Heart right ventricle (tissue), 16 donors: ENCODE data around the gene EVC2. TPM values are rescaled to one million over a fixed set of nuclear protein-coding genes. Genes with fewer than 3 reads are reported as not detected.

Source experiments
- ATAC-seq, 8 donors: fragments of 200-7000 bp; cut with Tn5 transposase; one replicate each; pipeline ENCODE4 v1.9.1; 2020; ENCODE audit warnings: mild to moderate bottlenecking in 8 of 8, moderate library complexity in 8 of 8, moderate number of reproducible peaks in 1 of 8
- DNase-seq, 2 donors: peaks; one replicate each; pipeline ENCODE4 v3.0.0-alpha.2; 2020
- H3K27ac ChIP-seq, 10 donors: fragments of 200-600 bp; sonication (generic) in 2 of 10; one replicate each; pipeline versions ENCODE4 v1.5.0 to v1.8.0; 2020 to 2022; ENCODE audit warnings: mild to moderate bottlenecking in 3 of 10
- H3K27me3 ChIP-seq, 7 donors: fragments of 200-600 bp; one replicate each; pipeline ENCODE4 v1.8.0; 2021 to 2022; ENCODE audit warnings: mild to moderate bottlenecking in 2 of 7
- H3K36me3 ChIP-seq, 9 donors: fragments of 200-600 bp; sonication (generic) in 1 of 9; one replicate each; pipeline versions ENCODE4 v1.5.0 to v1.8.0; 2020 to 2022; ENCODE audit warnings: mild to moderate bottlenecking in 2 of 9
- H3K4me1 ChIP-seq, 9 donors: fragments of 200-600 bp; sonication (generic) in 1 of 9; one replicate each; pipeline versions ENCODE4 v1.5.0 to v1.8.0; 2020 to 2022; ENCODE audit warnings: mild to moderate bottlenecking in 4 of 9
- H3K4me3 ChIP-seq, 10 donors: fragments of 200-600 bp; sonication (generic) in 2 of 10; one replicate each; pipeline versions ENCODE4 v1.5.0 to v1.8.0; 2020 to 2022; ENCODE audit warnings: mild to moderate bottlenecking in 7 of 10, moderate library complexity in 2 of 10
- H3K9me3 ChIP-seq, 11 donors: fragments of 200-600 bp in 10 of 11; sonication (generic) in 2 of 11; one replicate each; pipeline versions ENCODE4 v1.5.0 to v1.8.0; 2013 to 2022; ENCODE audit warnings: mild to moderate bottlenecking in 2 of 11, control low read depth in 1 of 11, moderate library complexity in 1 of 11
- CTCF ChIP-seq, 9 donors: fragments of 200-600 bp; sonication (generic) in 2 of 9; IDR thresholded peaks; one replicate each; pipeline versions ENCODE4 v1.5.0 to v1.8.0; 2021 to 2022; ENCODE audit warnings: antibody characterized with exemption in 9 of 9, mild to moderate bottlenecking in 5 of 9, moderate library complexity in 1 of 9
- WGBS, 2 donors: extraction: QIAGEN DNeasy Blood & Tissue Kit; methylation state at CpG; one replicate each; pipeline ENCODE4 v1.1.7; 2013; ENCODE audit warnings: inconsistent platforms in 1 of 2; 5-methylcytosine and 5-hydroxymethylcytosine counted together
- intact Hi-C, 10 donors: fragments of 100-400 bp; cut with DNase I; formaldehyde crosslinking; loops; one replicate each; pipeline versions ENCODE4 v1.11.1 to v1.14.2; 2022
- polyA plus RNA-seq, 2 donors: library from polyadenylated mRNA; stranded (reverse); fragments of 200-250 nt; gene quantifications; one replicate each; pipeline ENCODE4 v1.2.3, GENCODE V29; 2013
- total RNA-seq, 10 donors: library from RNA; stranded (reverse); fragmentation: NEBNext Ultra II Directional in 3 of 10; extraction: Animal tissue kit (Norgen Biotek cat#: 25700) in 3 of 10; gene quantifications; one replicate each; pipeline versions ENCODE4 v1.2.1 to v1.2.4, GENCODE V29; 2021 to 2023
- donor health status: Arrhythmogenic right ventricular cardiomyopathy.
- donor health status: ischemic (EF 13 %, LVEDD 7.1; RV severe dilation, severe dysfunction).
- donor health status: healthy with polysubstance abuse.
- donor health status: DM: no; HTN: yes; CAD: no.
- donor health status: DM: no; HTN: no; CAD: no.
- donor health status: ischemic (EF 25% LVEDD 6.9; RV normal size, moderate dysfunction).
- donor health status: ischemic (EF 25% LVEDD 5.7; RV mildly dilated, moderate dysfunction).
- donor health status: healthy.
- donor health status: DM: yes; HTN: yes; CAD: no.
- donor health status: Ischemic cardiomyopathy.
- donor health status: ischemic (EF 35%, LVEDD 5.7; RV mildly dilated, moderate dysfunction).
- donor health status: nonischemic (EF 11% LVEDD 7.7; RV severe dilation, severe dysfunction).
- donor health status: DM: yes; HTN: yes; CAD: no.
- donor health status: PGD.
- donor health status: ischemic (EF 29% LVEDD 5.4; RV normal size, mild dysfunction).
- donor health status: nonischemic (EF 23%, LVEDD 6.1; RV moderate dilation, normal function).

EVC2 gene
- total and polyA plus RNA-seq, 12 donors, result 0.47 to 1.5 (median 0.91) TPM

- no peaks in the 10 kb centered on the region for H3K4me1 ChIP-seq
- DNase-seq (no peak), ATAC-seq (no peak)
- no peak overlapping the region for H3K4me3 ChIP-seq
- peaks cover 0 to 47% (median 0%) of the 10 kb centered on the region in 9 donors for H3K36me3 ChIP-seq
- intact Hi-C loops, result no loop called here
- H3K27me3 ChIP-seq, result no peaks in the 10 kb centered on the region
- no peak for TF ChIP-seq CTCF (IDR thresholded peaks at IDR 0.05)
- no peaks in the 10 kb centered on the region for H3K9me3 ChIP-seq
- 95 to 97% methylated on average over 8 of the region's 8 CpGs for WGBS, 2 donors
- H3K27ac ChIP-seq, result no peak overlapping the region
Measured at GRCh38 chr4:5676763-5677162, 31.6 kb downstream of the EVC2 start.

GRCh38 chr4:5666741-5667140 lies 41.6 kb downstream of the EVC2 start:
- H3K27ac ChIP-seq, result no peak overlapping the region
- no peaks in the 10 kb centered on the region for H3K4me1 ChIP-seq
- no peaks in the 10 kb centered on the region for H3K27me3 ChIP-seq
- peaks cover 0 to 20% (median 4%) of the 10 kb centered on the region in 9 donors for H3K36me3 ChIP-seq
- H3K4me3 ChIP-seq, result no peak overlapping the region
- TF ChIP-seq CTCF (IDR thresholded peaks at IDR 0.05), result no peak
- DNase-seq, result no peak
- H3K9me3 ChIP-seq, result peaks cover 0 to 20% (median 2%) of the 10 kb centered on the region in 11 donors
- ATAC-seq, result no peak
- intact Hi-C loops, result no loop called here
- 63 to 69% methylated on average over 1 of the region's 1 CpG for WGBS, 2 donors

GRCh38 chr4:5664778-5665177 lies 43.6 kb downstream of the EVC2 start:
- 95 to 96% methylated on average over 12 of the region's 12 CpGs for WGBS, 2 donors

GRCh38 chr4:5662555-5662954 lies 45.8 kb downstream of the EVC2 start:
- Histone ChIP-seq H3K9me3 (peaks cover 0 to 29% (median 6%) of the 10 kb centered on the region in 11 donors), H3K4me1 (no peaks in the 10 kb centered on the region), H3K36me3 (peaks cover 0 to 32% (median 9%) of the 10 kb centered on the region in 9 donors), H3K27me3 (no peaks in the 10 kb centered on the region), H3K27ac (no peak overlapping the region), H3K4me3 (no peak overlapping the region)
- ATAC-seq (no peak), DNase-seq (no peak)
- intact Hi-C loops, result no loop called here
- no peak for TF ChIP-seq CTCF (IDR thresholded peaks at IDR 0.05)
- 71 to 76% methylated on average over 1 of the region's 1 CpG for WGBS, 2 donors

More at GRCh38 chr4:5664778-5665177, 43.6 kb downstream of the EVC2 start:
- H3K4me3 ChIP-seq, result no peak overlapping the region
- DNase-seq (no peak), ATAC-seq (no peak)
- H3K36me3 ChIP-seq, result peaks cover 0 to 34% (median 9%) of the 10 kb centered on the region in 9 donors
- no peak for TF ChIP-seq CTCF (IDR thresholded peaks at IDR 0.05)
- no peak overlapping the region for H3K27ac ChIP-seq
- H3K4me1 ChIP-seq, result no peaks in the 10 kb centered on the region
- peaks cover 0 to 29% (median 7%) of the 10 kb centered on the region in 11 donors for H3K9me3 ChIP-seq
- H3K27me3 ChIP-seq, result no peaks in the 10 kb centered on the region
- intact Hi-C loops, result no loop called here
